Measurements from ENCODE around the gene PKDCC. TPM values are rescaled to one million over a fixed set of nuclear protein-coding genes. Genes with fewer than 3 reads are reported as not detected.
"Not testable (repeated sequence)": the region's sequence is repeated elsewhere in the genome, so short reads cannot be mapped to it uniquely, and the experiment has no call there.

PKDCC gene
- total and polyA plus RNA-seq, 9 donors: 58.5 to 576 (median 257) TPM

- Histone ChIP-seq H3K27me3 (no peaks in the 10 kb centered on the region), H3K4me1 (ENCODE audit: insufficient read depth) (peaks cover 8% of the 10 kb centered on the region), H3K4me3 (no peak overlapping the region), H3K27ac (no peak overlapping the region), H3K9me3 (no peaks in the 10 kb centered on the region), H3K36me3 (no peaks in the 10 kb centered on the region)
- intact Hi-C loops (cut with DNase I): no loop called here
- no peak for TF ChIP-seq POLR2A (IDR thresholded peaks at IDR 0.05)
- no peak for TF ChIP-seq EP300 (IDR thresholded peaks at IDR 0.05)
- no peak for TF ChIP-seq CTCF (IDR thresholded peaks at IDR 0.05)
- no peak for DNase-seq
- WGBS, 3 donors: 97 to 100% (median 100%) methylated on average over 1 of the region's 1 CpG
These were observed 17.0 kb upstream of the PKDCC start for GRCh38 chr2:42030829-42031228.

- intact Hi-C loops (cut with DNase I): no loop called here
- H3K9me3 ChIP-seq: no peaks in the 10 kb centered on the region
- H3K4me3 ChIP-seq: no peak overlapping the region
- no peak for DNase-seq
- WGBS, 3 donors: 68 to 80% (median 75%) methylated on average over 4 of the region's 4 CpGs
- no peaks in the 10 kb centered on the region for H3K36me3 ChIP-seq
- H3K27me3 ChIP-seq: no peaks in the 10 kb centered on the region
- no peak overlapping the region for H3K27ac ChIP-seq
- TF ChIP-seq CTCF (IDR thresholded peaks at IDR 0.05): no peak
- TF ChIP-seq EP300 (IDR thresholded peaks at IDR 0.05): no peak
- no peak for TF ChIP-seq POLR2A (IDR thresholded peaks at IDR 0.05)
- H3K4me1 ChIP-seq (ENCODE audit: insufficient read depth): peaks cover 8% of the 10 kb centered on the region
These were observed 16.3 kb upstream of the PKDCC start for GRCh38 chr2:42031281-42032223.

GRCh38 chr2:42032224-42032620, 15.6 kb upstream of the PKDCC start:
- intact Hi-C loops (cut with DNase I): no loop called here
- Histone ChIP-seq H3K4me1 (ENCODE audit: insufficient read depth) (peaks cover 8% of the 10 kb centered on the region), H3K4me3 (no peak overlapping the region), H3K27me3 (no peaks in the 10 kb centered on the region), H3K9me3 (no peaks in the 10 kb centered on the region), H3K36me3 (no peaks in the 10 kb centered on the region), H3K27ac (no peak overlapping the region)
- WGBS, 3 donors: 81 to 89% (median 86%) methylated on average over 6 of the region's 6 CpGs
- TF ChIP-seq POLR2A (IDR thresholded peaks at IDR 0.05) (no peak), CTCF (IDR thresholded peaks at IDR 0.05) (no peak), EP300 (IDR thresholded peaks at IDR 0.05) (no peak)
- DNase-seq: no peak

DNA sequence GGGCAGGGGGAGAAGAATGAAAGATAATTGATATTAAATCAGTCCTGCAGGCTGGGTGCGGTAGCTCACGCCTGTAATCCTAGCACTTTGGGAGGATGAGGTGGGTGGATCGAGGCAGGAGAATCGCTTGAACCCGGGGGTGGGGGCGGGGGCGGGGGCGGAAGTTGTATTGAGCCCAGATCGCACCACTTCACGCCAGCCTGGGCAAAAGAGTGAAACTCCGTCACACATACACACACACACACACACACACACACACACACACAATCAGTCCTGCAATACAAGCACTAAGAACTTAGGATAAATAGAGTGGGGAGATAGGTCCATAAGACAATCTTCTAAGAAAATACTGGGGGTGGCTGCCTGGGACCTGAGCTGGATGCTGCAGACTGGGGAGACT, 15.1 kb upstream of the PKDCC start:
- no peak for TF ChIP-seq POLR2A (IDR thresholded peaks at IDR 0.05)
- TF ChIP-seq EP300 (IDR thresholded peaks at IDR 0.05): no peak
- TF ChIP-seq CTCF (IDR thresholded peaks at IDR 0.05): no peak
- no peak overlapping the region for H3K27ac ChIP-seq
- intact Hi-C loops (cut with DNase I): no loop called here
- peaks cover 8% of the 10 kb centered on the region for H3K4me1 ChIP-seq (ENCODE audit: insufficient read depth)
- H3K36me3 ChIP-seq: no peaks in the 10 kb centered on the region
- no peak overlapping the region for H3K4me3 ChIP-seq
- WGBS, 3 donors: 70 to 78% (median 75%) methylated on average over 11 of the region's 11 CpGs
- H3K27me3 ChIP-seq: no peaks in the 10 kb centered on the region
- no peak for DNase-seq
- H3K9me3 ChIP-seq: no peaks in the 10 kb centered on the region

- H3K4me3 ChIP-seq; intact Hi-C loops (cut with DNase I); H3K27me3 ChIP-seq; H3K27ac ChIP-seq; H3K36me3 ChIP-seq; H3K9me3 ChIP-seq; H3K4me1 ChIP-seq (ENCODE audit: insufficient read depth); DNase-seq: not testable (repeated sequence)
- 79 to 89% (median 80%) methylated on average over 6 of the region's 6 CpGs for whole genome bisulfite sequencing, 3 donors
These were observed 13.7 kb upstream of the PKDCC start for GRCh38 chr2:42034096-42034495.

Measured in ovary (tissue), 9 donors.